ENCODE measurements around the gene ARHGAP30.
A peak's percentile ranks its signal among the peaks of the same experiment; 100 is the strongest.
"Not testable (repeated sequence)": the region's sequence is repeated elsewhere in the genome, so short reads cannot be mapped to it uniquely, and the experiment has no call there.

Gene ARHGAP30

DNA sequence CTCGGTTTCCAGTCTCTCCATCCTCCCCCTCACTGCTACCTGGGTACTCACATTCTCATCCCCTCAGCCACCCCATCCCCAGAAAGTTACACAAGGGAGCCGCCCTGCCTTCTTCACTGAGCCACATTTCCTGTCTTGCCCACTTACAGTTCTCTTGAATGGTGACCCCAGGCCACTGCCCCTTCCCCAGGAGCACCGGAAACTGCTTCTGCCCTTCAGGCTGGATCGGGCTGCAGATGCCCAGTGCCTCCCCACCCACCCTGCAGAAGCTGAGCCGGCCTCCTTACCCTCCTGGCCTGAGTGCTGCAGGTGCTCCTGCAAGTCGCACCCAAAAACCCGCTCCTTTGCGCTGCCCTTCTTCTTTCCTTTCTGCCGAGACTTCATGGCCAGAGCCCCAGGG, 450 bp downstream of the ARHGAP30 start:
- Histone ChIP-seq H2AK5ac (ENCODE audit: low read depth, low read length) (peak overlapping the region; percentile 81), H3K36me3 (replicated peaks in 1 of 2; ENCODE audit: control insufficient read depth in 2 of 2, insufficient read depth in 2 of 2, low read length in 2 of 2) (no peaks in the 10 kb centered on the region), H3K27ac (replicated peaks; ENCODE audit: low read length) (no peak overlapping the region), H2BK5ac (ENCODE audit: low read length) (no peak overlapping the region), H3K4me3 (ENCODE audit: low read length in 2 of 2) (no peak overlapping the region), H3K27me3 (ENCODE audit: control insufficient read depth in 3 of 3, insufficient read depth in 3 of 3, low read depth in 1 of 3, low read length in 3 of 3) (peaks cover 0 to 30% (median 0%) of the 10 kb centered on the region in 3 experiments), H2AFZ (ENCODE audit: low read length) (peak overlapping the region; percentile 0), H3K4me2 (ENCODE audit: insufficient read depth, low read length, poor library complexity, severe bottlenecking) (no peak overlapping the region), H3K18ac (ENCODE audit: low read length) (no peak overlapping the region), H3K79me1 (ENCODE audit: low read depth, low read length) (no peaks in the 10 kb centered on the region), H3K4me1 (ENCODE audit: control insufficient read depth in 2 of 2, insufficient read depth in 1 of 2, low read depth in 1 of 2, low read length in 2 of 2) (peaks cover 4 to 18% of the 10 kb centered on the region in 2 donors), H3K9ac (ENCODE audit: low read depth, low read length, poor library complexity) (no peak overlapping the region), H4K91ac (ENCODE audit: low read depth, low read length, poor library complexity) (no peak overlapping the region), H2BK120ac (ENCODE audit: low read depth, low read length) (no peak overlapping the region), H3K4ac (ENCODE audit: low read length) (no peak overlapping the region), H4K8ac (ENCODE audit: low read depth, low read length) (no peak overlapping the region), H3K9me3 (replicated peaks in 1 of 2; ENCODE audit: control insufficient read depth in 2 of 2, insufficient read depth in 1 of 2, low read depth in 1 of 2, low read length in 2 of 2) (peaks cover 0 to 5% of the 10 kb centered on the region in 2 donors), H3K14ac (ENCODE audit: low read length) (no peak overlapping the region), H2BK15ac (ENCODE audit: low read length) (no peak overlapping the region), H3K23ac (ENCODE audit: low read depth, low read length, poor library complexity) (no peak overlapping the region), H2BK12ac (ENCODE audit: low read length) (no peak overlapping the region)
- no CpG with 5 or more reads among the region's 9 CpGs for whole genome bisulfite sequencing, 2 donors (ENCODE audit: extremely low coverage in 2 of 2, insufficient read length in 2 of 2, insufficient replicate concordance in 1 of 2)
- DNase-seq (ENCODE audit: low spot score) = no peak

DNA sequence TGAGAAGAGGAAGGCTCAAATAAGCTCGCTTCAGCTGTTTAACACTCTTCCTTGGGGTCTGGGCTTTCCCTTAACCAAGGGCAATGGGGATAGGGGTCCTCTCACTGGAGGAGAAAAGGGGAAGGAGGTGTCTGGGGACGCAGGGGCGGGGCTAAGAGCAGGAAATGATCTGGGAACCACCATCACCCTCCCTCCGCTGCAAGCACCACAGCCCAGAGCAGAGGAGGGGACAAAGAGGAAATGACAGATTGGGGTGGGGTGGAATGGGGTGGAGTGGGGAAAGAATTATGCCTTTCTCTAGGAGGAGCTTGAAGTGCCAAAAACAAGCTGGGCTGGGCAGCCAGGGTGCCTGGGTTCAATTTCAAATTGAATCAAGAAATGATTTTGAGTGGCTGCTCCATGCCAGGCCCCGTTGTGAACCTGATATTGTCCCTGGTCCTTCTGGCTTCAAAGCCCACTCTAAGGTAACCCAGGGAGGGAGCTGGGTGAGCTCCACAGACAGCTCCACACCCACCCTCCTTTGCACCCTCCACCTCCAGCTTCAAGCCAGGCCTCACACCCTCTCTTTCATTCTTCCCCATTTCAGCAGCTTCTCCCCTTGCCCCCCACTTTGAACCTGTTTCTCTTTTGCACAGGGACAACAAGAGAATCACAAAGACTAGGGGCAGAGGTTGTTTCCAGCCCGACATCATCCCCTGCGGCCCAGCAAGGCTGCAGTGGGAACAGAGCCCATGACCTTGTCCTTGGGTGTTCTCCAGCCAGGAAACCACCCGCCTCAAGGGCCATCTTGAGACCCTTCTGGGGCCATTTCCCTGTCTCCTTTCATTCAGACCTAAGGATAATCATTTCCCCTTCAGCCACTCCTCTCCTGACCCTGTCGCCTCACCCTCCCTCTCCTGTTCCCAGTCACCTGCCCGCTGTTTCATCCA, 1.1 kb downstream of the ARHGAP30 start:
- no peak overlapping the region for H3K18ac ChIP-seq (ENCODE audit: low read length)
- peaks cover 0 to 5% of the 10 kb centered on the region in 2 donors for H3K9me3 ChIP-seq (replicated peaks in 1 of 2; ENCODE audit: control insufficient read depth in 2 of 2, insufficient read depth in 1 of 2, low read depth in 1 of 2, low read length in 2 of 2)
- H3K27ac ChIP-seq (replicated peaks; ENCODE audit: low read length) = no peak overlapping the region
- no peak overlapping the region for H3K23ac ChIP-seq (ENCODE audit: low read depth, low read length, poor library complexity)
- H2BK5ac ChIP-seq (ENCODE audit: low read length) = peak overlapping the region; percentile 78
- H2AK5ac ChIP-seq (ENCODE audit: low read depth, low read length) = peak overlapping the region; percentile 45
- no peak for DNase-seq (ENCODE audit: low spot score)
- H2BK15ac ChIP-seq (ENCODE audit: low read length) = no peak overlapping the region
- no peak overlapping the region for H3K4ac ChIP-seq (ENCODE audit: low read length)
- H2BK120ac ChIP-seq (ENCODE audit: low read depth, low read length) = no peak overlapping the region
- peaks cover 0 to 36% (median 0%) of the 10 kb centered on the region in 3 experiments for H3K27me3 ChIP-seq (ENCODE audit: control insufficient read depth in 3 of 3, insufficient read depth in 3 of 3, low read depth in 1 of 3, low read length in 3 of 3)
- no peaks in the 10 kb centered on the region for H3K79me1 ChIP-seq (ENCODE audit: low read depth, low read length)
- no peak overlapping the region for H4K91ac ChIP-seq (ENCODE audit: low read depth, low read length, poor library complexity)
- H2AFZ ChIP-seq (ENCODE audit: low read length) = peak overlapping the region; percentile 0
- H4K8ac ChIP-seq (ENCODE audit: low read depth, low read length) = no peak overlapping the region
- no peak overlapping the region for H3K9ac ChIP-seq (ENCODE audit: low read depth, low read length, poor library complexity)
- H3K14ac ChIP-seq (ENCODE audit: low read length) = no peak overlapping the region
- H3K36me3 ChIP-seq (replicated peaks in 1 of 2; ENCODE audit: control insufficient read depth in 2 of 2, insufficient read depth in 2 of 2, low read length in 2 of 2) = no peaks in the 10 kb centered on the region
- no peak overlapping the region for H3K4me3 ChIP-seq (ENCODE audit: low read length in 2 of 2)
- WGBS, 2 donors (ENCODE audit: extremely low coverage in 2 of 2, insufficient read length in 2 of 2, insufficient replicate concordance in 1 of 2) = no CpG with 5 or more reads among the region's 10 CpGs
- no peak overlapping the region for H3K4me2 ChIP-seq (ENCODE audit: insufficient read depth, low read length, poor library complexity, severe bottlenecking)
- H3K4me1 ChIP-seq (ENCODE audit: control insufficient read depth in 2 of 2, insufficient read depth in 1 of 2, low read depth in 1 of 2, low read length in 2 of 2) = peaks cover 4 to 17% of the 10 kb centered on the region in 2 donors
- no peak overlapping the region for H2BK12ac ChIP-seq (ENCODE audit: low read length)

DNA sequence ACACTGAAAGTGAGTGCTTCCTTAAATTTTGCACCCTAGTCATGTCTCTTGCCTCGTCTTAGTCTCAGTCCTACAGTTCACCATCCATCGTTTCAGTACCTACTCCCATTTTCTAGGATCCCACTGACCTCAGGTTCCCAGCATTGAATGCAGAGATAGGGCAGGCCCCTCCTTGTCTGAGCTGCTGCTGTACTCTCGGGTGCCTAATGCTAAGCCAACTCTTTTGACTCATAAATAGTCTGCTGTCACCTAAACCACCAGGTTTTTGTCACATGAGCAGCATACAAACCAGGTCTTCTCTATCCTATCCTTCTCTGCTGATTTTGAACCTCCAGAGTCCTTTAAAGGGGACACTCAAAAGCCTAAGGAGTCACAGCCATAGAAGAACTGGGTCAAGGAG, 3.0 kb downstream of the ARHGAP30 start:
- Histone ChIP-seq H2BK15ac (ENCODE audit: low read length) (no peak overlapping the region), H3K9me3 (replicated peaks in 1 of 2; ENCODE audit: control insufficient read depth in 2 of 2, insufficient read depth in 1 of 2, low read depth in 1 of 2, low read length in 2 of 2) (peaks cover 0 to 5% of the 10 kb centered on the region in 2 donors), H3K27ac (replicated peaks; ENCODE audit: low read length) (no peak overlapping the region), H3K4ac (ENCODE audit: low read length) (no peak overlapping the region), H2AFZ (ENCODE audit: low read length) (no peak overlapping the region), H4K91ac (ENCODE audit: low read depth, low read length, poor library complexity) (no peak overlapping the region), H4K8ac (ENCODE audit: low read depth, low read length) (no peak overlapping the region), H3K4me2 (ENCODE audit: insufficient read depth, low read length, poor library complexity, severe bottlenecking) (no peak overlapping the region), H3K79me1 (ENCODE audit: low read depth, low read length) (no peaks in the 10 kb centered on the region), H3K27me3 (ENCODE audit: control insufficient read depth in 3 of 3, insufficient read depth in 3 of 3, low read depth in 1 of 3, low read length in 3 of 3) (peaks cover 0 to 39% (median 0%) of the 10 kb centered on the region in 3 experiments), H2BK12ac (ENCODE audit: low read length) (no peak overlapping the region), H3K4me1 (ENCODE audit: control insufficient read depth in 2 of 2, insufficient read depth in 1 of 2, low read depth in 1 of 2, low read length in 2 of 2) (no peaks in the 10 kb centered on the region), H3K14ac (ENCODE audit: low read length) (no peak overlapping the region), H3K23ac (ENCODE audit: low read depth, low read length, poor library complexity) (no peak overlapping the region), H3K9ac (ENCODE audit: low read depth, low read length, poor library complexity) (no peak overlapping the region), H3K36me3 (replicated peaks in 1 of 2; ENCODE audit: control insufficient read depth in 2 of 2, insufficient read depth in 2 of 2, low read length in 2 of 2) (no peaks in the 10 kb centered on the region), H3K18ac (ENCODE audit: low read length) (no peak overlapping the region), H2BK5ac (ENCODE audit: low read length) (no peak overlapping the region), H2BK120ac (ENCODE audit: low read depth, low read length) (no peak overlapping the region), H2AK5ac (ENCODE audit: low read depth, low read length) (no peak overlapping the region), H3K4me3 (ENCODE audit: low read length in 2 of 2) (no peak overlapping the region)
- WGBS, 2 donors (ENCODE audit: extremely low coverage in 2 of 2, insufficient read length in 2 of 2, insufficient replicate concordance in 1 of 2) = no CpG with 5 or more reads among the region's 3 CpGs
- no peak for DNase-seq (ENCODE audit: low spot score)

DNA sequence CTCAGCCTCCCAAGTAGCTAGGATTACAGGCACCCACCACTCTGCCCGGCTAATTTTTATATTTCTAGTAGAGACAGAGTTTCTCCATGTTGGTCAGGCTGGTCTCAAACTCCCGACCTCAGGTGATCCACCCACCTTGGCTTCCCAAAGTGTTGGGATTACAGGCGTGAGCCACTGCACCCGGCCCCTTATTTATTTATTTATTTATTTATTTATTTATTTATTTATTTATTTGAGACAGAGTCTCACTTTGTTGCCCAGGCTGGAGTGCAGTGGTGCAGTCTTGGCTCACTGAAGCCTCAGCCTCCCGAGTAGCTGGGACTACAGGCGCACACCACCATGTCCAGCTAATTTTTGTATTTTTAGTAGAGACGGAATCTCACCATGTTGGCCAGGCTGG, 4.0 kb downstream of the ARHGAP30 start:
- H2AFZ ChIP-seq (ENCODE audit: low read length); H3K4me2 ChIP-seq (ENCODE audit: insufficient read depth, low read length, poor library complexity, severe bottlenecking); H3K27ac ChIP-seq (replicated peaks; ENCODE audit: low read length); H2BK120ac ChIP-seq (ENCODE audit: low read depth, low read length); H3K36me3 ChIP-seq (replicated peaks in 1 of 2; ENCODE audit: control insufficient read depth in 2 of 2, insufficient read depth in 2 of 2, low read length in 2 of 2); H4K91ac ChIP-seq (ENCODE audit: low read depth, low read length, poor library complexity); H3K23ac ChIP-seq (ENCODE audit: low read depth, low read length, poor library complexity); H4K8ac ChIP-seq (ENCODE audit: low read depth, low read length); H3K4me3 ChIP-seq (ENCODE audit: low read length in 2 of 2); H3K9me3 ChIP-seq (replicated peaks in 1 of 2; ENCODE audit: control insufficient read depth in 2 of 2, insufficient read depth in 1 of 2, low read depth in 1 of 2, low read length in 2 of 2); H2BK15ac ChIP-seq (ENCODE audit: low read length); H3K4me1 ChIP-seq (ENCODE audit: control insufficient read depth in 2 of 2, insufficient read depth in 1 of 2, low read depth in 1 of 2, low read length in 2 of 2); H3K18ac ChIP-seq (ENCODE audit: low read length); H3K14ac ChIP-seq (ENCODE audit: low read length); DNase-seq (ENCODE audit: low spot score); H3K9ac ChIP-seq (ENCODE audit: low read depth, low read length, poor library complexity); H2BK5ac ChIP-seq (ENCODE audit: low read length); H2BK12ac ChIP-seq (ENCODE audit: low read length); H3K79me1 ChIP-seq (ENCODE audit: low read depth, low read length); H2AK5ac ChIP-seq (ENCODE audit: low read depth, low read length); H3K4ac ChIP-seq (ENCODE audit: low read length): not testable (repeated sequence)
- peaks cover 0 to 39% (median 0%) of the 10 kb centered on the region in 3 experiments for H3K27me3 ChIP-seq (ENCODE audit: control insufficient read depth in 3 of 3, insufficient read depth in 3 of 3, low read depth in 1 of 3, low read length in 3 of 3)
- no CpG with 5 or more reads among the region's 7 CpGs for WGBS, 2 donors (ENCODE audit: extremely low coverage in 2 of 2, insufficient read length in 2 of 2, insufficient replicate concordance in 1 of 2)
